ENCODE results near the gene SDF4.

The SDF4 gene

GRCh38 chr1:1259540-1259939 is 27.7 kb upstream of the SDF4 start:
- TF ChIP-seq CTCF (conservative IDR thresholded peaks at IDR 0.05), result no peak
- H3K27ac ChIP-seq, result no peak overlapping the region

- no peak overlapping the region for H3K27ac ChIP-seq
- no peak for TF ChIP-seq CTCF (conservative IDR thresholded peaks at IDR 0.05)
Measured at GRCh38 chr1:1259119-1259488, 27.3 kb upstream of the SDF4 start.

GRCh38 chr1:1256956-1257871 is 25.4 kb upstream of the SDF4 start:
- no peak overlapping the region for H3K27ac ChIP-seq
- TF ChIP-seq CTCF (conservative IDR thresholded peaks at IDR 0.05), result no peak

DNA sequence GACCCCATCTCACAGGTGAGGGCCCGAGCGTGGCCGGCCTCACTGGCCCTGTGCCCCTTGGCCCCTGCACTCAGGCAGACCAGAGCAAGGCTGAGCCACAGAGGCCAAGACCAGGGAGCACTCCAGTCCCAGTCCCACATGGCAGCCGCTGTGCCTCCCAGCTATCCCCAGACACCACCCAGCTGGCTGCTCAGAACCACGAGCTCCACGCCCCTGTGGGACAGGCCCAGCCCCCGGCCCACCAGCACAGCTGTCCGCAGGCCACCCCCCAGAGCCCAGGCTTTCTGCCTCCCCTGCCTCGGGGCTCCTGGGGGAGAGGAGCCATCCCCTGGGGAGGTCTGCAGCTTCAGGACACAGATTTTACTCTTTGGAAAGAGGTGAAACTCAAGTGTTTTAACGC is 23.8 kb upstream of the SDF4 start:
- TF ChIP-seq CTCF (conservative IDR thresholded peaks at IDR 0.05), result no peak
- H3K27ac ChIP-seq, result peak overlapping the region; percentile 13; the same call in 1 of the 2 replicates

- TF ChIP-seq CTCF (conservative IDR thresholded peaks at IDR 0.05), result no peak
Measured at GRCh38 chr1:1255078-1255477, 23.3 kb upstream of the SDF4 start.

GRCh38 chr1:1254667-1254998 is 22.8 kb upstream of the SDF4 start:
- H3K27ac ChIP-seq, result peak overlapping the region; percentile 13
- TF ChIP-seq CTCF (conservative IDR thresholded peaks at IDR 0.05), result no peak

More at GRCh38 chr1:1255078-1255477, 23.3 kb upstream of the SDF4 start:
- H3K27ac ChIP-seq, result peak overlapping the region; percentile 13

GRCh38 chr1:1253972-1254666 is 22.3 kb upstream of the SDF4 start:
- no peak overlapping the region; the same call in 1 of the 2 replicates for H3K27ac ChIP-seq
- no peak for TF ChIP-seq CTCF (conservative IDR thresholded peaks at IDR 0.05)

All from VCaP (cell line).